HUES64 (cell line): ENCODE data around the gene SRGAP2B.
"Not testable (repeated sequence)": the region's sequence is repeated elsewhere in the genome, so short reads cannot be mapped to it uniquely, and the experiment has no call there.

Source experiments
- H3K27ac ChIP-seq: 2 replicates; pipeline ENCODE4 v1.7.0; 2013; ENCODE audit warnings: low read depth, low read length, inconsistent platforms
- H3K27me3 ChIP-seq: 2 replicates; pipeline ENCODE4 v1.6.1; 2013; ENCODE audit warnings: mild to moderate bottlenecking, low read length; ENCODE audit not compliant: insufficient read depth
- H3K36me3 ChIP-seq: 2 replicates; pipeline ENCODE4 v1.6.1; 2013; ENCODE audit warnings: mild to moderate bottlenecking, low read length; ENCODE audit not compliant: insufficient read depth
- H3K4me1 ChIP-seq: 2 replicates; pipeline ENCODE4 v1.6.1; 2013; ENCODE audit warnings: mild to moderate bottlenecking, low read length, moderate library complexity; ENCODE audit not compliant: insufficient read depth
- H3K4me3 ChIP-seq: 2 replicates; pipeline ENCODE4 v1.5.1; 2013; ENCODE audit warnings: mild to moderate bottlenecking, low read length, moderate library complexity
- H3K9ac ChIP-seq: 2 replicates; pipeline ENCODE4 v1.6.1; 2013; ENCODE audit warnings: mild to moderate bottlenecking, low read depth, low read length
- H3K9me3 ChIP-seq: 2 replicates; pipeline ENCODE4 v1.6.1; 2013; ENCODE audit warnings: low read depth, low read length; ENCODE audit not compliant: insufficient read depth
- WGBS: fragments of 150-250, 120-280 bp; methylation state at CpG from one replicate; pipeline ENCODE4 v1.1.7; 2013; ENCODE audit warnings: missing lambda C conversion rate; 5-methylcytosine and 5-hydroxymethylcytosine counted together

The SRGAP2B gene

DNA sequence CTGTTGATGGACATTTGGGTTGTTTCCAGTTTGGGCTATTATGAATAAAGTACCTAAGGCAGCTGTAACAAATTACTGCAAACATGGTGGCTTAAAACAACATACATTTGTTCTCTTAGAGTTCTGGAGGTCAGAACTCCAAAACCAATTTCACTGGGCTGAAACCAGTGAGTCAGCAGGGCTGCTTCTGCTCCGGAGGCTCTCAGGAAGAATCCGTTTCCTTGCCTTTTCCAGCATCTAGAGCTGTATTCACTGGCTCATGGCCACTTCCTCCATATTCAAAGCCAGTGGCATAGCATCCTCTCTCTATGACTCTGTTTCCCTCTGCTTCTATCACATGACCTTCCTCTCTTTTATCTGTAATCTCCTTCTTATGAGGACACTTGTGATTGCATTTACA, 146.7 kb downstream of the SRGAP2B start:
- not testable (repeated sequence) for H3K36me3 ChIP-seq, H3K4me1 ChIP-seq, H3K27me3 ChIP-seq, H3K4me3 ChIP-seq, H3K9ac ChIP-seq, H3K27ac ChIP-seq, H3K9me3 ChIP-seq
- WGBS = no CpG with 5 or more reads among the region's 2 CpGs

DNA sequence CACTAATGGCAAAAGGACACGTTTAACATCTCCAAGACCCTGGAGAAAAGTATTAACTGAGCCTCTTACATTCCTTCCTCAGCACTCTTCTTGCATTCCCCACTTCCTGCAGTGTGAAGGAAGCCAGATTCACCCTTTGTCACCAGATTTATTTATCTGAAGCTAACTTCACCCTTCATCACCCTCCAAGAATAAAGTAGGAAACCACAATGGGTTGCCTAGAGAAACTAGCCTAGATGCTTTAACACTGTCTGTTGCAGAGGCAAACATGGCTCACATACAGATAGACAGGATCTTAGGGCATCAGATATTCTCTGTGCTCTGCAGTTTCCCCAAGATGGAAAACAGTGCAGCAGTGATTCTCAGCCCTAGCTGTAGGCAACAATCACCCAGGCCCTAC, 147.6 kb downstream of the SRGAP2B start:
- not testable (repeated sequence) for H3K4me1 ChIP-seq, H3K36me3 ChIP-seq, H3K9me3 ChIP-seq, H3K27me3 ChIP-seq, H3K4me3 ChIP-seq, H3K9ac ChIP-seq, H3K27ac ChIP-seq
- WGBS = 60% methylated on average over 1 of the region's 1 CpG

DNA sequence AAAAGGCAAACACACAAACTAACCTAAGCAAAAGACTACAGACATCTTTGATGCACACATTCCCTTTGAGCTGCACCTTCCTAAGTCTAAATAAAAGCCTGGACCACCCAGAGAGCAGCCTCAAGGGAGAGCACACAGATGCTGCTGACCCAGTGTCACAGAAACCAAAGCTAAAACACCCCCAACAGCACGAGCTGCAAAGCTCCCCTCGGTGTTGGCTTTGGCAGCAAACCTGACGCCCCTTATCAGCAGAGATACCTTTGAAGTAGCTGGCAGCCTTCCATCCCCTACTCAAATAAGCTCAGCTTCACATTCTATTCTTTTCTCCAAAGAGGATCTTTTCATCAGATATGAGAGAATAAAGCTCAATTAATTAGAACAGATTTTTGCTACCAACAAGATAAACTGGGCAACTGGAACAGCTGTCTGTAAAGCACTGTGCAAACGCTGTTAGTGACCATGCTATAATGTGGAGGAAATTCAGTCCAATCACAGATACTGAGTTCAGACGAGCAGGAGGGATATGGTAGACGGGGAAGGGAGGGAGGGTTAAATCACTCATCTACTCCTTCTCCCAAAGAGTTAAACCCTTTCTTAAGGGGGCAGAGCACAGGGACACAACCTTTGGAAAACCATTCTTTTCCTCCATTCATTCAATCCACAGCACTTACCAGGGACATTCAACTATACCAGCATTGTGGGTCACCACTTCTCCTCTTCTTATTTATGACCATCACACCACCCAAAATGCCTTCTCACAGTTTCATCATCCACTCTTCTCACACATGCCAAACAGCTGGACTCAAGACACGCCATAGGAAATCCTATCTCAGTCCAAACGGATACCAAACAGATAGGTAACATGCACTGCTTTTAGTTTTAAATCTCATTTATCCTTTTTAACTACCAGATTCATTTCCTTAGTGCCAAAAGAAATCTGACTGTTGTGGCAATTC, 148.3 kb downstream of the SRGAP2B start:
- not testable (repeated sequence) for H3K27me3 ChIP-seq, H3K27ac ChIP-seq, H3K36me3 ChIP-seq, H3K4me1 ChIP-seq, H3K9me3 ChIP-seq, H3K9ac ChIP-seq, H3K4me3 ChIP-seq
- no CpG with 5 or more reads among the region's 8 CpGs for WGBS

DNA sequence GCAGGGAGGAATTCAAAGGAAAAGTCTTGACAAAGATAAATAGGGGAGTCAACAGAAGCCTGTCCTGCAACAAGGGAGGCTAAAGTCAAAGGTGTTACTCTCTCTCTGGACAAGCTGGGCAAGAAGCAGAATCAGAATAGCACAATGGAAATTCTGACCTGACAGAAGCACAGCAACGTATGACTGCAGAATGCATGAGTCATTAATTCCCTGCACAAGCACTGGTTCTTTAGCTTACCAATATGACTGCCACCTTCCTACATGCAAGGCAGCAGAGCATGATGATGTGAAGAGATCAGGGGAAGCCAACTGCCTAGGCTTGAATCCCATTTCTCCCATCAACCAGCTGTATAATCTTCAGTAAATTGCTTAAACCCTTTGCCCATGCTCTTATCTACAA, 153.4 kb downstream of the SRGAP2B start:
- not testable (repeated sequence) for H3K9ac ChIP-seq, H3K27me3 ChIP-seq, H3K4me3 ChIP-seq, H3K9me3 ChIP-seq, H3K27ac ChIP-seq, H3K4me1 ChIP-seq, H3K36me3 ChIP-seq
- WGBS = no CpG with 5 or more reads among the region's 1 CpG

DNA sequence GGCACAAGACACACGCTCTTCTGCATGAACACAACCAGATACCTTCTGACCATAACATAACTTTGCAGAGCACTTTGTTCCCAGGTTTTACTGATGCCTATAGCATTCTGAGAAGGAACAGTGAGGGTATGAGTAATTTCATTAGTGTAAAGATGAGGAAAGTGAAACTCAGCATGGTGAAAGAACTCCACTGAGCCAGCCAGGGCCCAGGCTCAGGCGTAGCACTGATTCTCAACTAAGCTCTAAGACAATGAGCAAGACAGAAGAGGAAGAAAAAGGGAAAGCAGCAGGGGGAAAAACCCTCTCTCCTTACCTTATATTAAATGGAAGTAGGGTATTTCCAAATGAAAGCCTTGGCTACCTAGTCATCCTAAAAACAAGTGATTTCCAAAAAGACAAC, 155.1 kb downstream of the SRGAP2B start:
- not testable (repeated sequence) for H3K27ac ChIP-seq, H3K9me3 ChIP-seq, H3K27me3 ChIP-seq, H3K36me3 ChIP-seq, H3K9ac ChIP-seq, H3K4me3 ChIP-seq, H3K4me1 ChIP-seq
- no CpG with 5 or more reads among the region's 2 CpGs for WGBS

DNA sequence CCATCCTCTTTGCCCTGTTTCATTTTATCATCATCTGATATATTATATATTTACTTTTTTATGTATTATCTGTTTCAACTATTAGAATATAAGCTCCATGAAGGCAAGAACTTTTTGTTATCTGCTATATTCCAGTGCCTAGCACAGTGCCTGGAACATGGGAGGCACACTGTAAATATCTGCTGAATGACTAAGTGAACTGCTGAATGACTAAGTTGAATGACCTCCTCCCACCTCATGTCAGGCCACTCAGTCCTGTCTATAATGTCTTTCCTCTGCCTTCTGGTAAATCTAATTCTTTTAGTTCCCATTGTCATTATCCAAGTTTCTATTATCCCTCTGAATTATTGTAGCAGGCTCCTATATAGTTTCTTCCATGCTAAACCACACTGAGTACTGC, 156.5 kb downstream of the SRGAP2B start:
- H3K36me3 ChIP-seq, H3K4me1 ChIP-seq, H3K4me3 ChIP-seq, H3K27me3 ChIP-seq, H3K9ac ChIP-seq, H3K9me3 ChIP-seq, H3K27ac ChIP-seq: not testable (repeated sequence)

DNA sequence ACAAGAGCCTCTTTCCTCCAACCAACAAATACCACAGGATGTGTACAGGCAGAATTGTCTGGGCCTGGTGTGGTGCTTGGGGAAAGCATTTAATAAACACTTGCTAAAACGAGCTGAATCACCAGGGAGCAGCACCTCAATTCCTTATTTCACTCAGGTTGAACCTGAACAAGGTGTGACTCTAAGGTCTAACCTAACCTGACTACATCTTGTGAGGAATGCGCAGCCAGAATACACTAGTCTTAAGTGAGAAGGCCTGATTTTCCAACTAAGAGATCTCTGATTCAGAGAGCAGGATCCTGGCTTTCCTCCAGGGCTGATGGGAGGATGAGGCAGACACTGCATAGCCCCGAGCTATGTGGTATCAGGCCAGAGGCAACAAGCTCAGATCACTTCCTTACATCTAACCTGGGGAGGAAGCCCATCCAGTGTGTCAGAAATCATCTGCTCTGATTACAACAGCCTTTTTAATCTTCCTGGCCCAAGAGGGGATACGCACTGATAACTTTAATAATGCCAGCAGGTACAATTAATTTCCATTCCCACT, 158.9 kb downstream of the SRGAP2B start:
- not testable (repeated sequence) for H3K36me3 ChIP-seq, H3K27me3 ChIP-seq, H3K9ac ChIP-seq, H3K9me3 ChIP-seq, H3K4me3 ChIP-seq, H3K4me1 ChIP-seq, H3K27ac ChIP-seq
- no CpG with 5 or more reads among the region's 4 CpGs for WGBS

DNA sequence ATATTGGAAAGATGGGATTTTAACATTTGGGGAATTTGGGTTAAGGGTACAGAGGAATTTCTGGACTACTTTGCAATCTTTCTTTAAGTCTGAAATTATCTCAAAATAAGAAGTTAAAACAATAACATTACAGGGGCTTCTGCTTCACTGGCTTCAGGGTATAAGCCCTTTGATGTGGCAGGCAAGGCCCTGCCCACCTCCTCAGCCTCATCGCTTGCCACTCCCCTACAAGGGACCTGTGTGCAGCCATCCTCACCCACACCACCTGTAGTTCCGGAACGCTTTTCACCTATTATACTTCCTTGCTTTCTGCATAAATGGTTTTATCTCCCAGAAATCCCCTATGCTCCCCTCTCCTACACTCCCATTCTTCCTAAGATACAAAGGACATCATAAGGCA, 159.8 kb downstream of the SRGAP2B start:
- WGBS = no CpG with 5 or more reads among the region's 3 CpGs
- not testable (repeated sequence) for H3K27me3 ChIP-seq, H3K4me3 ChIP-seq, H3K27ac ChIP-seq, H3K9ac ChIP-seq, H3K4me1 ChIP-seq, H3K9me3 ChIP-seq, H3K36me3 ChIP-seq

DNA sequence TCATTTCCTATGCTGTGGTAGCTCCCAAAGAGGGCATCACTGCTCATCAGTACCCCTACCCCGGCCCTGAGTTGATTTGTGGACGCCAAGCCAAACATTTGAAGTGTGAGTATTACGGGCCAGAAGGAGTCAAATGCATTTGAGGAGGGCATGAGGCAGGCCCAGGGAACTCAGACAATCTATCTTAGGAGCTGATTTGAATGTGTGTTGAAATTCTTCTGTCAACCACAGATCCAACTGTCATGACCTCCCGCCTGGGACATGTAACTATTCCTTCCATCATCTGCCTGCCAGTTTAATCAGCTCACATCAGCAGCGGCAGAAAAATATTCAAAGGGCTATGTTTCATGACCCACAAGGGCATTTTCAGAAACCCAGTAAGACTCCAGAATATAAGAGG, 162.1 kb downstream of the SRGAP2B start:
- not testable (repeated sequence) for H3K27me3 ChIP-seq

DNA sequence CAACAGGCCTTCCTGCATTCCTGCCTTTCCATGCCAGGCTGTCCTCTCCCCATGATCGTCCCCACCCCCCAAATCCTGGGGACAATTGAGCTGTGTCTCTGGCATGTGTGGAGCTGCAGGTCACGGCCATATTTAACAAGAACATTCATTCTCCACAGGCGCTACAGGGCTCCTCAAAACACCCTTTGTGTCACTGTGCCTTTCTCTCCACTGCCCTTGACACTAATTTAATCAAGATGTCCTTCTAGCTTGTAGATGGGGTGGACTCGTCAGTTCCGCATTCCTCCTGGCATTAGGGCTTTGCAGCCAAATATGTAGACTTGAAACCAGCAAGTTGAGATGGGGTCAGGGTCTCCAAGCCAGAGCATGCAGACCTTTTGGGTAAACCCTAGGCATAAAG, 163.0 kb downstream of the SRGAP2B start:
- H3K27ac ChIP-seq, H3K4me1 ChIP-seq, H3K36me3 ChIP-seq, H3K27me3 ChIP-seq, H3K9me3 ChIP-seq, H3K9ac ChIP-seq, H3K4me3 ChIP-seq: not testable (repeated sequence)
- WGBS = 96% methylated on average over 3 of the region's 5 CpGs

More for the DNA sequence above, 162.1 kb downstream of the SRGAP2B start:
- H3K36me3 ChIP-seq, H3K9ac ChIP-seq, H3K27ac ChIP-seq, H3K4me3 ChIP-seq, H3K4me1 ChIP-seq, H3K9me3 ChIP-seq: not testable (repeated sequence)
- WGBS = 67% methylated on average over 1 of the region's 5 CpGs

DNA sequence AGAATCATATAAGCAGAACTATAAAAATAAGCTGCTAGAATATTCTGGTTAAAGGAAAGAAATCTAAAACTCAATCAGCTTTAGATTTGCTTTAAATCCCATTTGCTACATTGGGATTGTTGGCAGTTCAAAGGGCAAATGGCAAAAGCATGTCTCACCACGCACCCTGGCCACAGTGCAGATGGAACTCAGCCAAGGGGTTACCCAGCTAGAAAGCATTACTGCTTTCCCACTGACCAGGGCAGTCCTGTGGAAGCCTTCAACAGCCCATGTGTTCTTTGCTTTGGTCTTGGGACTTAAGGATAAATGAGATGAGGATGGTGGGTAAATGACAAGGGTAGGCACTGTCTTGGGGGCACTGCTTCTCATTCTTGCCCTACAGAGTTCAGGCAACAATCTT, 163.6 kb downstream of the SRGAP2B start:
- H3K27ac ChIP-seq, H3K4me1 ChIP-seq, H3K9ac ChIP-seq, H3K9me3 ChIP-seq, H3K36me3 ChIP-seq, H3K4me3 ChIP-seq, H3K27me3 ChIP-seq: not testable (repeated sequence)
- no CpG with 5 or more reads among the region's 1 CpG for WGBS
